Prostate gland (tissue), 2 donors: ENCODE measurements around the gene DLG2. TPM values are rescaled to one million over a fixed set of nuclear protein-coding genes. Genes with fewer than 3 reads are reported as not detected.

Experiments used
- DNase-seq: peaks from one replicate; pipeline ENCODE4 v3.0.0-alpha.2; 2019; ENCODE audit warnings: low spot score
- H3K27ac ChIP-seq, 2 donors: fragments of 200-600 bp; sonication (generic); 2 replicates each; pipeline ENCODE4 v1.5.1; 2017 to 2019
- H3K27me3 ChIP-seq: fragments of 200-600 bp; sonication (generic); replicated peaks from 2 replicates; pipeline ENCODE4 v1.5.1; 2019; ENCODE audit not compliant: insufficient read depth
- H3K36me3 ChIP-seq, 2 donors: fragments of 200-600 bp; sonication (generic); 1 replicate in 1 of 2; 2 replicates in 1 of 2; pipeline versions ENCODE4 v1.5.1 to v1.8.1; 2017 to 2019
- H3K4me1 ChIP-seq: fragments of 200-600 bp; sonication (generic); replicated peaks from 2 replicates; pipeline ENCODE4 v1.5.1; 2019
- H3K4me3 ChIP-seq, 2 donors: fragments of 200-600 bp; sonication (generic); 2 replicates each; pipeline ENCODE4 v1.5.1; 2017 to 2019
- H3K9me3 ChIP-seq: fragments of 200-600 bp; sonication (generic); 2 replicates; pipeline ENCODE4 v1.5.1; 2017
- POLR2A ChIP-seq: fragments of 450-650 bp; IDR thresholded peaks from one replicate; pipeline ENCODE4 v1.6.1; 2016; ENCODE audit warnings: antibody characterized with exemption, mild to moderate bottlenecking
- POLR2AphosphoS5 ChIP-seq: sonication (generic); formaldehyde crosslinking; IDR thresholded peaks from one replicate; pipeline ENCODE4 v1.6.1; 2017; ENCODE audit warnings: antibody characterized with exemption
- WGBS: methylation state at CpG from one replicate; pipeline ENCODE4 v1.1.5; 2018; 5-methylcytosine and 5-hydroxymethylcytosine counted together
- intact Hi-C: fragments of 100-400 bp; cut with DNase I; formaldehyde crosslinking; loops from one replicate; pipeline ENCODE4 v1.14.2; 2022
- total RNA-seq, 2 donors: library from RNA; depleted of rRNA; stranded (reverse); fragments of >200 nt; gene quantifications; one replicate each; pipeline ENCODE4 v1.1.0, GENCODE V29; 2016
- TF ChIP-seq, protein P1 (sequence below), 4 experiments: fragments of 200-600 bp in 2 of 4; fragments of 450-650 bp in 2 of 4; sonication (generic) in 2 of 4; IDR thresholded peaks; 1 replicate in 3 of 4; 2 replicates in 1 of 4; pipeline ENCODE4 v1.5.1; 2016 to 2019; ENCODE audit warnings: antibody characterized with exemption in 4 of 4, mild to moderate bottlenecking in 2 of 4, moderate library complexity in 2 of 4

The DLG2 gene
- total RNA-seq, 2 donors from 2014 or later, result 9.8 to 16.2 TPM

DNA sequence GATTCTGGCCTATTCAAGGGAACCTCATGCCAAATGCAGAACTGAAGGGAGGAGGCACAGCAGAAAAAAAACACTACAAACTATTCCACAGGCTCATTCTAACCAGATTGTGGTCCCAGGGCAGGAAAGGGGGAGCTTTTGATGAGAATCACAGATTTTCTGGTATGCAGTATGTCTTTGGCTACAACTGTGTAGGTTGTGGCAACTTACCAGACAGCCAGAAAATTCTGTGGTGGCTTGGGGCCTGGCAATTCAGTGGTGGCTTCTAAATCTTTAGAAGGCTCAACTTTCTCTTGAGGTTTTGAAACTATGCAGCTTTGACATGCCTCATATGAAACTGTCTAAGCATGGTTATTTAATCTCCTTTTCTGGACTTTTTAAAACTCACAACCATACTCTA lies 1490.2 kb downstream of the DLG2 start:
- no peak overlapping the region for H3K27ac ChIP-seq

DNA sequence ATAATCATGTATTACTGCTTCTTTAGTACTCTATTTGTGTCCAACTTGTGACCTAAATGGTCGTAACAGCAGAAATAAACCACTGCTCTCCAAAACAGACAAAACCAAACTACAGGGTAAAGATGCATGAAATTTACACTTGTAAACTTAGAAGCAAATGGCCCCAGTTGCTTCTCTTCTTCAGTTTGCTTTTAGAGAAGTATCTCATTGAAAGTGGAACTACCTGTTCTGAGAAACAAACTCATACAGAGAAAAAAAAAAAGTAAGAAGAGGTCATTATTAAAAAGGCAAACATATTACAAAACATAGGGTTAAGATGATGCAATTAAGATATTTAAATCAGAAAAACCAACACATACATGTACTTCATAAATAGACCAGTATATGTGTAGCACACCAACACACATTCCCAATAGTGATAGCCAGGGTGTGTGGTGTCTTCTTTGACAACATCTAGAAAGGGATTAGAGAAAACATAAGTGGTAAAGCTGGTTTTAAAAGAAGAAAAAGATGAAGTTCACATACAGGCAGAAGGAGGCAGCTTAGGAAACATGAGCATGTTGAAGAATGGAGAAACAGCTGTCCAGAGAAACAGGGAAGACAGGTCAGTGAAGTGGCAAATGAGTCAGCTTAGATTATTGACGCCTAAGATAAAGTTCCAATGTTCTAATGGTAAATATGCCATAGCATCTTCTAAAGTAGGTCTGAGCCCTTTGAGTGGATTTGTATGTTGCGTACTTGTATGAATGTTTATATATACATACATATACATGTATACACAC lies 1496.3 kb downstream of the DLG2 start:
- H3K4me3 ChIP-seq, result no peak overlapping the region
- no peaks in the 10 kb centered on the region for H3K36me3 ChIP-seq
- H3K27ac ChIP-seq, result no peak overlapping the region
- TF ChIP-seq, protein P1, sequence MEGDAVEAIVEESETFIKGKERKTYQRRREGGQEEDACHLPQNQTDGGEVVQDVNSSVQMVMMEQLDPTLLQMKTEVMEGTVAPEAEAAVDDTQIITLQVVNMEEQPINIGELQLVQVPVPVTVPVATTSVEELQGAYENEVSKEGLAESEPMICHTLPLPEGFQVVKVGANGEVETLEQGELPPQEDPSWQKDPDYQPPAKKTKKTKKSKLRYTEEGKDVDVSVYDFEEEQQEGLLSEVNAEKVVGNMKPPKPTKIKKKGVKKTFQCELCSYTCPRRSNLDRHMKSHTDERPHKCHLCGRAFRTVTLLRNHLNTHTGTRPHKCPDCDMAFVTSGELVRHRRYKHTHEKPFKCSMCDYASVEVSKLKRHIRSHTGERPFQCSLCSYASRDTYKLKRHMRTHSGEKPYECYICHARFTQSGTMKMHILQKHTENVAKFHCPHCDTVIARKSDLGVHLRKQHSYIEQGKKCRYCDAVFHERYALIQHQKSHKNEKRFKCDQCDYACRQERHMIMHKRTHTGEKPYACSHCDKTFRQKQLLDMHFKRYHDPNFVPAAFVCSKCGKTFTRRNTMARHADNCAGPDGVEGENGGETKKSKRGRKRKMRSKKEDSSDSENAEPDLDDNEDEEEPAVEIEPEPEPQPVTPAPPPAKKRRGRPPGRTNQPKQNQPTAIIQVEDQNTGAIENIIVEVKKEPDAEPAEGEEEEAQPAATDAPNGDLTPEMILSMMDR (IDR thresholded peaks at IDR 0.05), result no peak
- DNase-seq, result no peak
- no peaks in the 10 kb centered on the region for H3K9me3 ChIP-seq
- WGBS, result 84% methylated on average over 3 of the region's 3 CpGs
- H3K4me1 ChIP-seq, result no peaks in the 10 kb centered on the region
- intact Hi-C loops, result no loop called here
- no peaks in the 10 kb centered on the region for H3K27me3 ChIP-seq

More for the DNA sequence above, 1490.2 kb downstream of the DLG2 start:
- H3K4me1 ChIP-seq, result no peaks in the 10 kb centered on the region
- no peaks in the 10 kb centered on the region for H3K27me3 ChIP-seq
- no peak overlapping the region for H3K4me3 ChIP-seq
- DNase-seq, result no peak
- no peak for TF ChIP-seq POLR2AphosphoS5
- TF ChIP-seq, protein P1 (IDR thresholded peaks at IDR 0.05), result no peak
- no peak for TF ChIP-seq POLR2A
- no peaks in the 10 kb centered on the region for H3K9me3 ChIP-seq
- intact Hi-C loops, result no loop called here
- no peaks in the 10 kb centered on the region for H3K36me3 ChIP-seq

DNA sequence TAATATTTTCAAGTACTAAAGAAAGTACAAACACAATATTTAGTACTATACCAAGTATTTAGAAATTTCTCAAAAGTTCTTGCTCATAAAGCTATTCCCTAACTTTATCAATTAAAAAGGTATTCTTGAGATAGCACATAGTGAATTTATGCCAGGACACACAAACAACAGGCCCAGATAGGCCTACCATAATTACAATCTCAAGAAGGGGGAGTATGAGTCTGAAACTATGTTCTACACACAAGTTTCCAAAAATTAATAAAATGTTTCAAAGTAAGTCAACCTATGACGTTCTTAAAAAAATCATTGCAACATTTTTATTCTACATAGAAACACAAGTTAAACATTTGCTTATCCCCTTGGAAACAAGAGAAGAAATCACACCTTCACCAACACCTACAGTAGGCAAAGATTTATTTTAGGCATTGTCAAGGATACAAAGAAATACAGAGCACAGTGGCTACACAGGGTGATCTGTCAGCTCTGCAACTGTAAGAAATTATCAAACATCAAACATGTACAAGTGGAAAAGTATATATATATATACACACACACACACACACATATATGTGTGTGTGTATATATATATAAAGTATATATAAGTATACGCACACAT lies 1497.1 kb downstream of the DLG2 start:
- Histone ChIP-seq H3K4me1 (no peaks in the 10 kb centered on the region), H3K4me3 (no peak overlapping the region), H3K27me3 (no peaks in the 10 kb centered on the region), H3K36me3 (no peaks in the 10 kb centered on the region), H3K9me3 (no peaks in the 10 kb centered on the region), H3K27ac (no peak overlapping the region)
- intact Hi-C loops, result no loop called here
- DNase-seq, result no peak
- TF ChIP-seq POLR2A, result no peak
- TF ChIP-seq POLR2AphosphoS5, result no peak
- TF ChIP-seq, protein P1 (IDR thresholded peaks at IDR 0.05), result no peak
- 94% methylated on average over 2 of the region's 2 CpGs for WGBS

DNA sequence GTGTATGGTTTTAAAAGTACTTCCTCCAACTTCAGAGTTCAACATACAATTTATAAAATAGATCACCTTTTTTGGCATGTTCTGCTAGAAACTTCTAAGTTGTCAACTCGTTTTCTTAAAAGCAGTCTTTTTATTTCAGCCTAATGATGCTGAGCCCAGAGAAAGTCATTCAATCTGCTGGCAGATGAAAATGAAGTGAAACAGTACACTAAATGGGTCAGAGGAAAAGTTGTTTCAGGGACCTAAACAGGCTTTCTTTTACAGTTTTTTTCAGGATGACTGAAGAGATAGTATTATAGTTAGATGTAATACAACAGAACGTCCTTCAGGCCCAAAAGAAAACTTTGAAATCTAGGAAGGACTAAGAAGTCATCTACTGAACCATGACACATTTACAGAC lies 1498.3 kb downstream of the DLG2 start:
- Histone ChIP-seq H3K4me3 (no peak overlapping the region), H3K4me1 (no peaks in the 10 kb centered on the region), H3K9me3 (no peaks in the 10 kb centered on the region), H3K27ac (no peak overlapping the region), H3K36me3 (no peaks in the 10 kb centered on the region), H3K27me3 (no peaks in the 10 kb centered on the region)
- WGBS, result 29% methylated on average over 2 of the region's 2 CpGs
- intact Hi-C loops, result no loop called here
- DNase-seq, result no peak
- TF ChIP-seq POLR2A (no peak), POLR2AphosphoS5 (no peak)
- TF ChIP-seq, protein P1 (IDR thresholded peaks at IDR 0.05), result no peak

DNA sequence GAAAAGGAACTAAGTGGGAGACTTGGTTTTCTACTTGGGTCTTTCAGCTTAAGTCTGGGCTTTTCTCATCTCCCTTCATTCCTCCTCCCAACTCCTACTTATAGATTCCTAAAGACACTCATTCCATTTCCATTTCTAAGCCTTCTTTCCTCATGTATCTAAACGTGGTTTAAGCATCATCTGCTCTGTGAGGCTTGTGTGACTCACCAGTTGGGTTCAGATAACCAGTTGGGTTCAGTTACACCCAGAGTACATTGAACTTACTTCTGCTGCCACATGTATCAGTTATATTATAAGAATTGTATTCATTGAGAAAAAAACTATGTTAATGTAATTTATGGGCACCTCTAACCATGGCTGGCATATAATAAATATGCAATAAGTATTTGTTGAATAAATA lies 1509.8 kb downstream of the DLG2 start:
- H3K4me3 ChIP-seq, result no peak overlapping the region
- no peaks in the 10 kb centered on the region for H3K4me1 ChIP-seq
- H3K27ac ChIP-seq, result no peak overlapping the region
- intact Hi-C loops, result no loop called here
- H3K9me3 ChIP-seq, result no peaks in the 10 kb centered on the region
- WGBS, result 40% methylated on average over 1 of the region's 1 CpG
- TF ChIP-seq, protein P1 (IDR thresholded peaks at IDR 0.05), result no peak
- TF ChIP-seq POLR2A (no peak), POLR2AphosphoS5 (no peak)
- H3K27me3 ChIP-seq, result no peaks in the 10 kb centered on the region
- no peaks in the 10 kb centered on the region for H3K36me3 ChIP-seq
- no peak for DNase-seq
